ENCODE measurements around the gene ARHGAP44. TPM values are rescaled to one million over a fixed set of nuclear protein-coding genes. Genes with fewer than 3 reads are reported as not detected.

Gene ARHGAP44
- total and polyA plus RNA-seq, 2 of the 8 experiments (the other 6 are each of a cell fraction or from before 2014, with no cell fraction given): 6.2 to 22.2 TPM

GRCh38 chr17:12995106-12995895, 206.0 kb downstream of the ARHGAP44 start:
- no peak overlapping the region; a peak in 1 of 7 replicates for H3K9ac ChIP-seq (replicated peaks in 1 of 4; ENCODE audit: extremely low read depth in 1 of 4, low read depth in 3 of 4, low read length in 3 of 4)
- no peak overlapping the region for H2AK5ac ChIP-seq (ENCODE audit: low read depth, low read length)
- H3K14ac ChIP-seq (ENCODE audit: insufficient read length): no peak overlapping the region
- H3K4me2 ChIP-seq (ENCODE audit: insufficient read depth in 1 of 2, low read depth in 2 of 2, low read length in 2 of 2): no peak overlapping the region
- H3K27ac ChIP-seq (ENCODE audit: low read depth, low read length): no peak overlapping the region
- peaks cover 6 to 7% of the 10 kb centered on the region in 2 experiments for H4K20me1 ChIP-seq (replicated peaks in 1 of 2; ENCODE audit: control insufficient read depth in 1 of 2, insufficient read depth in 2 of 2, low read length in 2 of 2)
- H2BK120ac ChIP-seq (replicated peaks; ENCODE audit: low read depth, low read length): no peak overlapping the region
- no peaks in the 10 kb centered on the region for H3K4me1 ChIP-seq (replicated peaks in 1 of 4; ENCODE audit: control insufficient read depth in 3 of 4, insufficient read depth in 4 of 4, low read length in 3 of 4)
- H3K56ac ChIP-seq (replicated peaks; ENCODE audit: insufficient read length, low read depth, low read length): no peak overlapping the region
- H4K8ac ChIP-seq (ENCODE audit: extremely low read depth, insufficient read depth, low read length): no peak overlapping the region
- CTCF ChIA-PET (ENCODE audit: partially characterized antibody): interaction anchor here (1.1 to 1.6 kb wide), 2 partner anchors 14 to 28 kb away, joined by 4 read pairs; no protein-coding TSS in a partner anchor
- no peaks in the 10 kb centered on the region for H3K27me3 ChIP-seq (replicated peaks in 1 of 4; ENCODE audit: control insufficient read depth in 3 of 4, extremely low read depth in 1 of 4, insufficient read depth in 3 of 4, low read length in 3 of 4)
- no peak overlapping the region for H2BK20ac ChIP-seq (ENCODE audit: low read length)
- no peak overlapping the region for H2BK15ac ChIP-seq (ENCODE audit: low read length)
- no peak overlapping the region for H3K18ac ChIP-seq (ENCODE audit: extremely low read depth, low read length)
- H2BK5ac ChIP-seq (ENCODE audit: low read depth, low read length): no peak overlapping the region
- no peaks in the 10 kb centered on the region for H3K79me2 ChIP-seq (ENCODE audit: control insufficient read depth in 1 of 2, insufficient read depth in 2 of 2, low read length in 2 of 2)
- H3K79me1 ChIP-seq (ENCODE audit: low read depth, low read length): no peaks in the 10 kb centered on the region; the same call in none of the 2 replicates
- DNase-seq (ENCODE audit: low read depth in 1 of 2, low spot score in 2 of 2) (no peak), FAIRE-seq (no peak)
- no peak overlapping the region for H3K4ac ChIP-seq (replicated peaks; ENCODE audit: insufficient read length, low read depth, low read length)
- H4K5ac ChIP-seq (ENCODE audit: insufficient read length, low read depth, low read length): no peak overlapping the region
- H3K23me2 ChIP-seq (ENCODE audit: low read depth, low read length): no peaks in the 10 kb centered on the region
- H3K36me3 ChIP-seq (ENCODE audit: control insufficient read depth in 2 of 4, insufficient read depth in 4 of 4, low read length in 3 of 4): peaks cover 62 to 94% (median 88%) of the 10 kb centered on the region in 4 experiments
- H3K23ac ChIP-seq (ENCODE audit: insufficient read length): no peak overlapping the region
- 87% methylated on average over 11 of the region's 11 CpGs; no CpG with 5 or more reads in 1 of the 2 experiments for WGBS, 2 experiments (ENCODE audit: extremely low coverage in 1 of 2, insufficient coverage in 1 of 2, insufficient read length in 1 of 2, insufficient replicate concordance in 2 of 2, low coverage in 1 of 2, low lambda C conversion rate in 2 of 2, missing lambda C conversion rate in 1 of 2)
- H2BK12ac ChIP-seq (ENCODE audit: low read depth, low read length): no peak overlapping the region
- H3K4me3 ChIP-seq (ENCODE audit: extremely low read depth in 1 of 4, insufficient read depth in 2 of 4, low read depth in 3 of 4, low read length in 4 of 4): no peak overlapping the region
- no peak overlapping the region for H2AFZ ChIP-seq (ENCODE audit: low read length)
- no peaks in the 10 kb centered on the region for H3K9me3 ChIP-seq (ENCODE audit: insufficient read depth in 2 of 2, low read depth in 1 of 2, low read length in 1 of 2)
- H4K91ac ChIP-seq (replicated peaks; ENCODE audit: insufficient read length, low read length): no peak overlapping the region
- POLR2A ChIA-PET (ENCODE audit: partially characterized antibody): interaction anchor here (1.4 kb wide), 1 partner anchor 9 kb away, joined by 4 read pairs; no protein-coding TSS in a partner anchor
- no peak for TF ChIP-seq KDM5A (IDR thresholded peaks at IDR 0.05; ENCODE audit: low read length)

Measured in H1 (cell line).